RWPE1 (cell line): Measurements from ENCODE around the gene KLHL33.

Experiments used
- CTCF ChIA-PET: fragments of 350-600 bp; sonication (Branson Sonifier 250); formaldehyde crosslinking; extraction: SDS; loops from one replicate; lab custom pipeline; 2021; lab: Yijun Ruan, JAX
- POLR2A ChIA-PET: fragments of 400-600 bp; formaldehyde crosslinking; extraction: SDS; loops from one replicate; lab custom pipeline; 2020; ENCODE audit warnings: antibody characterized with exemption; ENCODE audit not compliant: low non-redundant PET; lab: Yijun Ruan, JAX
- DNase-seq: peaks from one replicate; pipeline ENCODE4 v3.0.0; 2012; ENCODE audit warnings: low spot score
- H3K27ac ChIP-seq: fragments of 450-650 bp; 2 replicates; pipeline ENCODE4 v1.5.1; 2017
- TF ChIP-seq, protein P1 (sequence below): fragments of 450-650 bp; conservative IDR thresholded peaks from 2 replicates; pipeline ENCODE4 v1.5.1; 2017; ENCODE audit warnings: low read depth, mild to moderate bottlenecking

KLHL33 gene

DNA sequence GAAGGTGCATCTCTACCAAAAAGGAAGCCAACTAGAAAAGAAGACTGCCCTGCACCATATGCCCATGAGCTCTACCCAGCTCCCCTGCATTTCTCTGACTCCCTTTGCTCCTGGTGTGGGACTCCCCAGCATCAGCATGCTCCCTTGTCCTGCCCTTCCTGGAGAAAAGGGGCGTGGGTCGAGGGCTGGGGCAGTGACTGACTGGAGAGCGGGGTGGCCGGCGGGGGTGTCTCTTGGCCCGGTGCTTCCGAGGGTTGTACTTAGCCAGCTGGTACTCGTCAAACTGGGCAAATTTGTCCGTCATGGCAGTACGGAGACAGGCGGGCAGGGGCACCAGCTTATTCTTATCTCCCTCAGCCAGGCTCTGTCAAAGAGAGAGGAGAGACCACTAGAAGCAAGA lies 32.4 kb downstream of the KLHL33 start:
- ChIA-PET CTCF (interaction anchor here (0.6 kb wide), 1 partner anchor 9 kb away, joined by 7 read pairs; no protein-coding TSS in a partner anchor), POLR2A (no interaction called here)
- no peak overlapping the region for H3K27ac ChIP-seq
- TF ChIP-seq, protein P1, sequence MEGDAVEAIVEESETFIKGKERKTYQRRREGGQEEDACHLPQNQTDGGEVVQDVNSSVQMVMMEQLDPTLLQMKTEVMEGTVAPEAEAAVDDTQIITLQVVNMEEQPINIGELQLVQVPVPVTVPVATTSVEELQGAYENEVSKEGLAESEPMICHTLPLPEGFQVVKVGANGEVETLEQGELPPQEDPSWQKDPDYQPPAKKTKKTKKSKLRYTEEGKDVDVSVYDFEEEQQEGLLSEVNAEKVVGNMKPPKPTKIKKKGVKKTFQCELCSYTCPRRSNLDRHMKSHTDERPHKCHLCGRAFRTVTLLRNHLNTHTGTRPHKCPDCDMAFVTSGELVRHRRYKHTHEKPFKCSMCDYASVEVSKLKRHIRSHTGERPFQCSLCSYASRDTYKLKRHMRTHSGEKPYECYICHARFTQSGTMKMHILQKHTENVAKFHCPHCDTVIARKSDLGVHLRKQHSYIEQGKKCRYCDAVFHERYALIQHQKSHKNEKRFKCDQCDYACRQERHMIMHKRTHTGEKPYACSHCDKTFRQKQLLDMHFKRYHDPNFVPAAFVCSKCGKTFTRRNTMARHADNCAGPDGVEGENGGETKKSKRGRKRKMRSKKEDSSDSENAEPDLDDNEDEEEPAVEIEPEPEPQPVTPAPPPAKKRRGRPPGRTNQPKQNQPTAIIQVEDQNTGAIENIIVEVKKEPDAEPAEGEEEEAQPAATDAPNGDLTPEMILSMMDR, result no peak
- DNase-seq, result no peak

DNA sequence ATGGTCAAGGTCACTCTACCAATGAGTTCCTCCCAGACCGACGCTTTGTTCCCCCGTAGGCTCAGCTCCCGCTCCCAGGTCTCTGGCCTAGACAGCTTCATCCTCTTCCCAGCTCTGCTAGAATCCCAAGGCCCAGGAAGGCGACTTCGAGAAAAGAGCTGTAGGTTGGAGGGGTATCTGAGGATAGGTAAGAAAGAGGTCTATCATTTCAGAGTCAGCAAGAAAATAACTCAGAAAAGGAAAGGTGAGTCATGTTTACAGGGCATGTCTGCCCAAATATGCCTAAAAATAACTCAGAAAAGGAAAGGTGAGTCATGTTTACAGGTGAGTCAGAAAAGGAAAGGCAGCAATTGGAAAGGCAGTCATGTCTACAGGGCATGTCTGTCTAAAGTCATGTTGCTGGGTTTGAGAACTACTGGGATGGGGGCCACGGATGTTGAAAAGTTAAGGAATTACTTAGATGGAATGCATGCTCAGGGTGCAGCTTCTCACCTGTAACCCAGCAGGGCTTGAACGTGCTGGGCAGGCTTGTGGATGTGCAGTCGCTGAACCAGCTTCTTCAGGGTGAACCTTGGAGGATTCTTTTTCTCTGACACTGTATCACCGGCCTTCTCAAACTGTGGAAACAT lies 34.9 kb downstream of the KLHL33 start:
- TF ChIP-seq, protein P1, result no peak
- peak overlapping the region; percentile 76 for H3K27ac ChIP-seq
- CTCF ChIA-PET, result interaction anchor here (0.6 to 1.0 kb wide), 2 partner anchors 15 to 59 kb away, joined by 3 to 4 read pairs; no protein-coding TSS in a partner anchor
- POLR2A ChIA-PET, result interaction anchor here (0.6 to 1.1 kb wide), 2 partner anchors 12 to 282 kb away, joined by 3 read pairs; partner anchors contain the start of gene TEP1
- DNase-seq, result peak; percentile 85

DNA sequence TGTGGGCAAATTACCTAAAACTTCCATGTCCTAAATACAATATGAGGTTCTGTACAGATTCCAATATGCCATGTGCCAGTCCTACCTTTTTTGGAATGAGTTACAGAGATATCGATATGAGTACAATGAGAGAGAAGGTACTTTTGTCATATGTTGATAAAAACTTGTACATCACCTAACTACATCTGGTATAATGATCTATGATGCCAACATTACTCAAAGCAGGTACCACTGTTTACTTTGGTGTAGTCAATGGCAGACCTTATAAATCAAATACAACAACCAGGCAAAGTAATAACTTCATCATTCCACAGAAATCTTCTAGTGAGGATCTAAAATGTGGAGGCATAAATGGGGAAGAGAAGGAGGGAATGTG lies 35.4 kb downstream of the KLHL33 start:
- CTCF ChIA-PET, result no interaction called here
- TF ChIP-seq, protein P1, result no peak
- DNase-seq, result peak; percentile 3
- peak overlapping the region; percentile 76 for H3K27ac ChIP-seq
- POLR2A ChIA-PET, result interaction anchor here (0.6 kb wide), 1 partner anchor 283 kb away, joined by 3 read pairs; no protein-coding TSS in a partner anchor

DNA sequence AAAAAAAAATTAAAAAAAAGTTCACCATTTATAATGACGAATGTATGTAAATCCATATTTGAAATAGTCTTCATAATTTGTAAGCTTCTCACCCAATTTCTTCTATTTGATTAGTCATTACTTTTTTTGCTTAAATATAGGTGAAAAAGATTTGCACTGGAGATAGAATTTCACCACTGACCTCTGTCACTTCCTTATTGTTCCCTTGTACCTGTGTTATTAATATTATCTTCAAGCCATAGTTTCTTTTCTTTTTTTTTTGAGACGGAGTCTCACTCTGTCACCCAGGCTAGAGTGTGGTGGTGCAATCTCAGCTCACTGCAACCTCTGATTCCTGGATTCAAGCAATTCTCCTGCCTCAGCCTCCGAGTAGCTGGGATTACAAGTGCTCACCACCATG lies 38.5 kb downstream of the KLHL33 start:
- TF ChIP-seq, protein P1, result no peak
- DNase-seq, result no peak
- ChIA-PET CTCF (no interaction called here), POLR2A (no interaction called here)
- H3K27ac ChIP-seq, result no peak overlapping the region

DNA sequence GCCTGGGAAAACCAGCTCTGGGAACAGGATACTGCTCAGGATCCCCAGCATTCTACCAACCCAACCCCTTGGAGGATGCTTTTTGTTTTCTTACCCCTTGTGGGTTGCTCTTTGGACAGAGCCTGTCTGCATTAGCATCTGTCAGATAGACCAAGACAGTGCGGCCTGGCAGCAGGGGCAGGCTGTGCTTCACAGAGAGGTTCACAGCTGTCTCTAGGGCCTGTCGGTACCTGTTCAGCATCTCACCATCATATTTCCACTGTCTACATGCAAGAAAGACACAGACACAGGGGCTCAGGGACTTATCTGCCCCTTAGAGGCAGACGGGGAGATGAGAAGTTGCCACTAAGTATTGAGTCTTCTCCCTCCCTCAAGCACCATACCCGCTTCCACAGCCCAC lies 44.5 kb downstream of the KLHL33 start:
- ChIA-PET CTCF (no interaction called here), POLR2A (no interaction called here)
- TF ChIP-seq, protein P1, result no peak
- DNase-seq, result no peak
- no peak overlapping the region for H3K27ac ChIP-seq

DNA sequence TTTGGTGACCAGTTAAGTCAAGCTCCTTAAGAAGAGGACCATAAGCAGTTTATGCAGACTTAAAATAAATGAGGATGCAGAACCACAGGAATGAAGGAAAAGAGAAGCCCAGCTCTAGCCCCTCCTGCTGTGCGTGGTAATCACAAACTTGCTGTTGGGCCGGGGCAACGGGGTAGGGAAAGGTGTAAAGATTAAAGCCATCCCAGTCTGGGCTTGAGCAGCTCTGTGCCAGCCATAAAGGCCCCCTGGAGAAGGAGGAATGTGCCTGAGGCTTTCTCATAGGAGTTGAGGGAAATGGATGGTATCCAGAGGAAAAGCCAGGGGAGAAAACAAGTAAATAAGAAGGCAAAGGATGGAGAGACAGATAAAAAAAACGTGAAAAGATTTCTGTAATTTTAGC lies 47.8 kb downstream of the KLHL33 start:
- CTCF ChIA-PET, result interaction anchor here (0.7 kb wide), 1 partner anchor 100 kb away, joined by 3 read pairs; no protein-coding TSS in a partner anchor
- H3K27ac ChIP-seq, result no peak overlapping the region
- DNase-seq, result no peak
- POLR2A ChIA-PET, result no interaction called here
- TF ChIP-seq, protein P1, result no peak
